ENCODE results near the gene CRYBG1.

DNA sequence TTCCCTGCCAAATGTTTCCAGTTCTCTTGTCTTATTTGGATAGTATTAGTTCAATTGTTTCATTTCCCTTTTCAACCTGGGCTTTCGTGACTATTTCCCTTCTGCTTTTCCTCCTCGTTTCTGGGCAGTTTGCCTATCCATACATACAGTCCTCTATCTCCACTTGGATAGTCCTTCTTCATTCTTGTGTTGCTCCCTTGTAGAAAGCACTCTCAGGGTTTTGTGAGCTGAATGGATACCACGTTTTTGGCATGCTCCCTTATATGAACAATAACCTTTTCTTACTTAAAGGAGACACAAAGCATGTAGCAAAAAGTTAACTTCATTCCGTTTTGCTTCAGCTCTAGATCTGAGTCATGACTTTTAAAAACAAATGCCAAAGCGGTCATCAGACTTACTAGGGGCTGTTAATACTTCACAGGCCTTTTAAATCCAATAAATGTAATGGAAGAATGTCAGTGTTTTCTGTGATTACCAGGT lies 16.6 kb downstream of the CRYBG1 start:
- TF ChIP-seq, protein P1, sequence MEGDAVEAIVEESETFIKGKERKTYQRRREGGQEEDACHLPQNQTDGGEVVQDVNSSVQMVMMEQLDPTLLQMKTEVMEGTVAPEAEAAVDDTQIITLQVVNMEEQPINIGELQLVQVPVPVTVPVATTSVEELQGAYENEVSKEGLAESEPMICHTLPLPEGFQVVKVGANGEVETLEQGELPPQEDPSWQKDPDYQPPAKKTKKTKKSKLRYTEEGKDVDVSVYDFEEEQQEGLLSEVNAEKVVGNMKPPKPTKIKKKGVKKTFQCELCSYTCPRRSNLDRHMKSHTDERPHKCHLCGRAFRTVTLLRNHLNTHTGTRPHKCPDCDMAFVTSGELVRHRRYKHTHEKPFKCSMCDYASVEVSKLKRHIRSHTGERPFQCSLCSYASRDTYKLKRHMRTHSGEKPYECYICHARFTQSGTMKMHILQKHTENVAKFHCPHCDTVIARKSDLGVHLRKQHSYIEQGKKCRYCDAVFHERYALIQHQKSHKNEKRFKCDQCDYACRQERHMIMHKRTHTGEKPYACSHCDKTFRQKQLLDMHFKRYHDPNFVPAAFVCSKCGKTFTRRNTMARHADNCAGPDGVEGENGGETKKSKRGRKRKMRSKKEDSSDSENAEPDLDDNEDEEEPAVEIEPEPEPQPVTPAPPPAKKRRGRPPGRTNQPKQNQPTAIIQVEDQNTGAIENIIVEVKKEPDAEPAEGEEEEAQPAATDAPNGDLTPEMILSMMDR (IDR thresholded peaks at IDR 0.05), result no peak
- TF ChIP-seq POLR2A (IDR thresholded peaks at IDR 0.05), result no peak

Data from lower leg skin (tissue), 3 donors.